Upper lobe of left lung (tissue), 4 donors: ENCODE data around the gene SOX2.

Experiments
- CTCF ChIP-seq, 6 experiments: fragments of 450-650 bp in 4 of 6; fragments of 200-600 bp in 2 of 6; sonication (generic) in 2 of 6; IDR thresholded peaks; one replicate each; pipeline ENCODE4 v1.5.1; 2016 to 2019; ENCODE audit warnings: antibody characterized with exemption in 6 of 6
- EP300 ChIP-seq, 4 donors: sonication (generic); formaldehyde crosslinking; IDR thresholded peaks; one replicate each; pipeline ENCODE4 v1.5.1; 2017; ENCODE audit warnings: antibody characterized with exemption in 4 of 4, control low read depth in 2 of 4
- POLR2A ChIP-seq, 4 donors: fragments of 450-650 bp; IDR thresholded peaks; one replicate each; pipeline ENCODE4 v1.5.1; 2016 to 2017; ENCODE audit warnings: antibody characterized with exemption in 4 of 4, mild to moderate bottlenecking in 2 of 4
- POLR2AphosphoS5 ChIP-seq, 2 donors: sonication (generic); formaldehyde crosslinking; IDR thresholded peaks; one replicate each; pipeline ENCODE4 v1.5.1; 2017; ENCODE audit warnings: antibody characterized with exemption in 2 of 2

GRCh38 chr3:181729341-181729869 lies 17.7 kb downstream of the SOX2 start:
- TF ChIP-seq CTCF (IDR thresholded peaks at IDR 0.05) (no peak), POLR2A (IDR thresholded peaks at IDR 0.05) (no peak), EP300 (IDR thresholded peaks at IDR 0.05) (no peak), POLR2AphosphoS5 (IDR thresholded peaks at IDR 0.05) (no peak)
